ENCODE data around the gene KLHL21.
"Not testable (repeated sequence)": the region's sequence is repeated elsewhere in the genome, so short reads cannot be mapped to it uniquely, and the experiment has no call there.

KLHL21 gene

GRCh38 chr1:6602669-6603237 lies at the start of gene KLHL21:
Gene KLHL21, minus strand, starts transcription at chr1:6602869. Its CDS starts 52 bp downstream, at chr1:6602817.
- peak; percentile 26 for DNase-seq (ENCODE audit: extremely low read depth, low read depth)
- TF ChIP-seq, protein P1, sequence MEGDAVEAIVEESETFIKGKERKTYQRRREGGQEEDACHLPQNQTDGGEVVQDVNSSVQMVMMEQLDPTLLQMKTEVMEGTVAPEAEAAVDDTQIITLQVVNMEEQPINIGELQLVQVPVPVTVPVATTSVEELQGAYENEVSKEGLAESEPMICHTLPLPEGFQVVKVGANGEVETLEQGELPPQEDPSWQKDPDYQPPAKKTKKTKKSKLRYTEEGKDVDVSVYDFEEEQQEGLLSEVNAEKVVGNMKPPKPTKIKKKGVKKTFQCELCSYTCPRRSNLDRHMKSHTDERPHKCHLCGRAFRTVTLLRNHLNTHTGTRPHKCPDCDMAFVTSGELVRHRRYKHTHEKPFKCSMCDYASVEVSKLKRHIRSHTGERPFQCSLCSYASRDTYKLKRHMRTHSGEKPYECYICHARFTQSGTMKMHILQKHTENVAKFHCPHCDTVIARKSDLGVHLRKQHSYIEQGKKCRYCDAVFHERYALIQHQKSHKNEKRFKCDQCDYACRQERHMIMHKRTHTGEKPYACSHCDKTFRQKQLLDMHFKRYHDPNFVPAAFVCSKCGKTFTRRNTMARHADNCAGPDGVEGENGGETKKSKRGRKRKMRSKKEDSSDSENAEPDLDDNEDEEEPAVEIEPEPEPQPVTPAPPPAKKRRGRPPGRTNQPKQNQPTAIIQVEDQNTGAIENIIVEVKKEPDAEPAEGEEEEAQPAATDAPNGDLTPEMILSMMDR (IDR thresholded peaks at IDR 0.05; ENCODE audit: low read depth, low read length, missing control alignments) = no peak
- H3K4me3 ChIP-seq (replicated peaks; ENCODE audit: low read depth, low read length) = peak within 1 kb of the TSS; percentile 100

DNA sequence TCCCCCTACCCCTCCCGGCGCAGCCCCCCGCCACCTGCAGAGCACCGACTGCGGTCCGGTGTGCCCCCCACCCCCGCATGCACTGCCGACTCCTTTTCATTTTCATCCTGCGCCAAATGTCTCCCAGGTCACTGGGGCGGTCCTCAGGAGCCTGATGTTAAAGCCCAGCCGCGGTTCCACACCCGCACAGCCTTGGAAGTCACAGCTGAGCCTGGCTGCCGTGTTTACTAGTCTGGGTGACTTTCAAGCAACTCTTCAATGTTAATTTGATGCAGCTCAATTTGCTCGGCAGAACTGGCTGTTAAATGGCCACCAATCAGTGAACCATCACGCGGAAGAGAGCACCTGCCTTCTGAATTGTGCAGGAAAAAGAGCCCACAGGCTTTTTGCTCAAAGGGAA lies 49.2 kb upstream of the KLHL21 start:
- H3K4me3 ChIP-seq (replicated peaks; ENCODE audit: low read depth, low read length) = no peak overlapping the region
- no peak for DNase-seq (ENCODE audit: extremely low read depth, low read depth)
- TF ChIP-seq, protein P1 (IDR thresholded peaks at IDR 0.05; ENCODE audit: low read depth, low read length, missing control alignments) = no peak

GRCh38 chr1:6648556-6648955 lies 45.9 kb upstream of the KLHL21 start:
- no peak overlapping the region for H3K4me3 ChIP-seq (replicated peaks; ENCODE audit: low read depth, low read length)
- no peak for DNase-seq (ENCODE audit: extremely low read depth, low read depth)
- TF ChIP-seq, protein P1 (IDR thresholded peaks at IDR 0.05; ENCODE audit: low read depth, low read length, missing control alignments) = no peak

GRCh38 chr1:6646499-6647148 lies 44.0 kb upstream of the KLHL21 start:
- DNase-seq (ENCODE audit: extremely low read depth, low read depth) = no peak
- TF ChIP-seq, protein P1 (IDR thresholded peaks at IDR 0.05; ENCODE audit: low read depth, low read length, missing control alignments) = peak; percentile 42
- H3K4me3 ChIP-seq (replicated peaks; ENCODE audit: low read depth, low read length) = no peak overlapping the region

DNA sequence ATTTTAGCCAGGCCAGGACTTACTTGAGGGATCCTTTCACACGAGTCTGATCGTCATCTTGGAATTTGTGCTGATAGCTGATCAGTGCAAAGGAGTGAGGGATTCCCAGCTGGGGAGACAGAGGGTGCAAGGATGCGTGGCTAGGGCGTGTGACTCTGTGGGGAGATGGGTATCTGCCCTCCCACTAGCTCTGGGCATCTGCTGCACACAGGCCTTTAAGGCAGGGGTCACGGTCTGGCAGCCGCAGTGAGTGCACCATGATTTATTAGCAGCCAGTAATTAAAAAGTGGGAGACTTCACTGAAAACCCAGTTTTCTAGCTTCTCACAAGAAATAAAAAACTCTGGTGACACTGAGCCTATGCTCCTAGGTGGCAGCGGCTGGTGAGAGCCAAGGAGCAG lies 42.3 kb upstream of the KLHL21 start:
- H3K4me3 ChIP-seq (replicated peaks; ENCODE audit: low read depth, low read length) = no peak overlapping the region
- no peak for DNase-seq (ENCODE audit: extremely low read depth, low read depth)
- TF ChIP-seq, protein P1 (IDR thresholded peaks at IDR 0.05; ENCODE audit: low read depth, low read length, missing control alignments) = no peak

DNA sequence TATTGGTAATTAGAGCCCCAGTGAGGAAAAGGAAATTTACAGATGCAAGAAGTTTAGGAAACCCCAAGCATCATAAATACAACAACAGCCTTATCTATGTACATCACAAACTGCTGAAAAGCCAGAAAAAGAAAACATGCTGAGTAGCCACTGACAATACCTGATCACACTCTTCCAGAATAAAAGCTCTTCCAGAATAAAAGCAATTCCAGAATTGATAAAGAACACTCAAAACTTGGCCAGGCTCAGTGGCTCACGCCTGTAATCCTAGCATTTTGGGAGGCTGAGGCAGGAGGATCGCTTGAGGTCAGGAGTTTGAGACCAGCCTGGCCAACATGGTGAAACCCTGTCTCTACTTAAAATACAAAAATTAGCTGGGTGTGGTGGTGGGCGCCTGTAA lies 38.2 kb upstream of the KLHL21 start:
- DNase-seq (ENCODE audit: extremely low read depth, low read depth) = not testable (repeated sequence)

DNA sequence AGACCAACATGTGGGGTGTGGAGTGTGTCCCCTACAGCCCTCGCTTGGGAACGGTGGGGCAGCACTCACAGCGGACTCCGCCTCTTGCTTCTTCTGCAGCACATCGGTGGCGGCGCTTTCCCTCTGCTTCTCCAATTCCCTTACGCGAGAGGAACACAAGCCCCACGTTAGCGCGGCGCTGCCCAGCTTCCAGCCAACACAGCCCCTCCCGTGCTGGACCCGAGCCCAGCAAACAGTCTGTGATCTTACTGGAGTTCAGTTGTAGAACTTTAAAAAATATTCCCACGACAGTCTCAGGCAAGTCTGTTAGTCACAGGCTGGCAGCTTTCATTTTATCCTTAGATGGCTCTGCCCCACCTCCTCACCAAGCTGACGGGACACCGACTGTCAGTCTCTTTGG lies 35.6 kb upstream of the KLHL21 start:
- H3K4me3 ChIP-seq (replicated peaks; ENCODE audit: low read depth, low read length) = no peak overlapping the region
- TF ChIP-seq, protein P1 (IDR thresholded peaks at IDR 0.05; ENCODE audit: low read depth, low read length, missing control alignments) = no peak
- no peak for DNase-seq (ENCODE audit: extremely low read depth, low read depth)

More for the DNA sequence above, 38.2 kb upstream of the KLHL21 start:
- H3K4me3 ChIP-seq (replicated peaks; ENCODE audit: low read depth, low read length) = not testable (repeated sequence)
